Measurements from ENCODE around the gene SCAMP2.

GRCh38 chr15:74903676-74904075, 30.5 kb upstream of the SCAMP2 start:
- TF ChIP-seq CTCF (IDR thresholded peaks at IDR 0.05) (no peak), EZH2 (IDR thresholded peaks at IDR 0.05; ENCODE audit: borderline replicate concordance, insufficient read depth, low read depth, low read length, poor library complexity, severe bottlenecking) (no peak)

All from B cell (primary cell).